ENCODE results near the gene OR13H1. TPM values are rescaled to one million over a fixed set of nuclear protein-coding genes. Genes with fewer than 3 reads are reported as not detected.
"Not testable (repeated sequence)": the region's sequence is repeated elsewhere in the genome, so short reads cannot be mapped to it uniquely, and the experiment has no call there.

OR13H1 gene
- total RNA-seq, 2 experiments from 2014 or later, result not detected

- CTCF ChIA-PET, result no interaction called here
- no peaks in the 10 kb centered on the region for H3K4me1 Mint-ChIP-seq
- H3K27me3 Mint-ChIP-seq, result peaks cover 2% of the 10 kb centered on the region
- no peaks in the 10 kb centered on the region for H3K36me3 Mint-ChIP-seq (ENCODE audit: low read depth)
- DNase-seq, result no peak
- H3K9me3 Mint-ChIP-seq, result no peaks in the 10 kb centered on the region
- POLR2A ChIA-PET, result no interaction called here
- H3K4me3 Mint-ChIP-seq, result no peak overlapping the region
- H3K27ac Mint-ChIP-seq, result no peak overlapping the region
Observed at GRCh38 chrX:131577999-131578734, 34.3 kb downstream of the OR13H1 start.

- H3K27ac Mint-ChIP-seq; DNase-seq; POLR2A ChIA-PET; CTCF ChIA-PET; H3K4me3 Mint-ChIP-seq; H3K4me1 Mint-ChIP-seq; H3K27me3 Mint-ChIP-seq; H3K36me3 Mint-ChIP-seq (ENCODE audit: low read depth); H3K9me3 Mint-ChIP-seq: not testable (repeated sequence)
Observed at GRCh38 chrX:131578735-131579367, 35.0 kb downstream of the OR13H1 start.

GRCh38 chrX:131588995-131589394, 45.1 kb downstream of the OR13H1 start:
- Mint-ChIP-seq H3K4me3 (no peak overlapping the region), H3K4me1 (no peaks in the 10 kb centered on the region), H3K27me3 (no peaks in the 10 kb centered on the region), H3K9me3 (no peaks in the 10 kb centered on the region), H3K36me3 (ENCODE audit: low read depth) (no peaks in the 10 kb centered on the region), H3K27ac (no peak overlapping the region)
- CTCF ChIA-PET, result no interaction called here
- no peak for DNase-seq
- POLR2A ChIA-PET, result no interaction called here
